Activated CD4-positive, alpha-beta T cell treated with anti-CD3 and anti-CD28 coated beads, Interleukin-2, amount 50 U/mL, for 1 hour (primary cell): ENCODE measurements around the gene OSER1.
"Not testable (repeated sequence)": the region's sequence is repeated elsewhere in the genome, so short reads cannot be mapped to it uniquely, and the experiment has no call there.

Experiments used
- DNase-seq: peaks from one replicate; pipeline ENCODE4 v3.0.0-alpha.2; 2020

Gene OSER1

DNA sequence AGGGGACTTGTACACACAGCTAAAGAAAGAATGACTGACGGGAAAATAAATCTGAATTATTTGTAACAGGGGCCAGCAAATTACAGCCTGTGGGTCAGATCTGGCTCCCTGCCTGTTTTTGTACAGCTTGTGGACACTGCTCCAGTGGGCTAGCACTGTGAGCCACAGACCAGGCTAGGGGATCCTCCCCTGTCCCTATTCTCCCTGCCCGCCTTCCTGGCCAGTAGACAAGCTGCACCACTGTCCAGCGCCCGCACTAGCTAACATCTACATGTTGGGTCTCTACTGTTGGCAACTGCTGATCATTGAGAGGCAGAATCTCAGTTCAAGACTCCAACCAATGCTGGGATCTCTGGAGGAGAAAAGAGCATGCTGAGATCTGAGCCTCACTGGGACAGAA, 10.7 kb downstream of the OSER1 start:
- DNase-seq = no peak

DNA sequence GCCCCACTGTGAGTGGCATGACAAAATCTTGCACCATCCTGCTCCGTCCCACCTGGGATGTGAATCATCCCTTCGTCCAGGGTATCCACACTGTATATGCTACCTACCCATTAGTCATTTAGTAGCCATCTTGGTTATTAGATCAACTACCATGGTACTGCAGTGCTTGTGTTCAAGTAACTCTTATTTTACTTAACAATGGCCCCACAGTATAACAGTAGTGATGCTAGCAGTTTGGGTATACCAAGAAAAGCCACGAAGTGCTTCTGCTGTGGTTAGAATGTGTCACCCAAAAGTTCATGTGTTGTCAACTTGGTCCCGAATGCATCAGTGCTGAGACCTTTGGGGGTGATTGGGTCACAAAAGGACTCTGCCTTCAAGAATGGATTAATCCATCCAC, 11.7 kb downstream of the OSER1 start:
- DNase-seq = no peak

DNA sequence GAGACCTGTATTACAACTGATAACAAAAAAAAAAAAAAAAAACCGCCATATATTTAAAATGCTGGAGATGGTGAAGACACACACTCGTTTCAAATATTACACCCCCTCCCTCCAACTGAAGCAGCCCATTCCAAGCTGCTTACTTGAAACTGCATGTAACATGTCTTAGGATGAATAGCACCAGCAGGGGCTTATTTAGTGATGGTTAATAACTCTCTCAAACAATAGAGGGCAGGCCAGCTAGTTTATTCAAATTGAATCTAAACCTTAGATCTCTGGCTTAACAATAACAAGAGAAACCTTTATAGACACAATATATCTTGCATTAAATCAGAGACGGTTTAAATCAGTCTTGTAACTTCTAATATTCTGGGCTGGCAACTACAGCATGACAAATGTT, 14.3 kb downstream of the OSER1 start:
- DNase-seq = no peak

DNA sequence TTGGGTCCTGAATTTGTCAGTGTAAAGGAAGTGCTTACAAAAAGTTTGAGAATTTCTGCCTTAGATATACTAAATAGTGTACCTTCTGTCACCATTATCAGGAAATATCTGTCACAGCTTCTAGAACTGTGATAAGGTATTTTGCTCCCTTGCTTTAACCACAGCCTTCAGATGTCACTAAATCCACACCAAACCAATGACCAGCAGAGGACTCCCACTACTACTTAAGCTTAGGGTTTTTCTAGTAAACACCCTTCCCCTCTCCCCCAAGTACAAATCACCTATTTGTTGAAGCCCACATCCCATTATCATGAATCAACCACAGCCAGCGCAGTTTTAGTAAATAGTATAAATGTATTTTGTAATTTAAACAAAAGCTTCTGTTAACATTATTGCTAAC, 15.0 kb downstream of the OSER1 start:
- DNase-seq = no peak

DNA sequence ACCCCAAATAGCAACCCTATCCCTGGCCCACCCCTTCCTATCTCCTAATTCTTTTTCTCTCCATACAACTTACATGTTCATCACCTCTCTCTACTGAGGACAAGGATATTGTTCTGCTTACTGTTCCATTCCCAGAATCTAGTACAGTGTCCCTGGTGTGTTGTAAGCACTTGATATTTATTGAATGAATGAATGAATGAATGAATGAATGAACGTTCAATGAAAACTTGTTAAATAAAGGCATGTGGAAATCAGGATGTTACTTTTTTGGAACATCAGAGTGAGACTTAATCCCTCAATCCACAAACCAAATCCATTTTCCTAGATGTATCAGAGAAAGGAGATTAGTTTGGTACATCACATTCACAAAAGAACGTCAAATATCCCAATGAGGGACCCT, 16.8 kb downstream of the OSER1 start:
- DNase-seq = no peak

DNA sequence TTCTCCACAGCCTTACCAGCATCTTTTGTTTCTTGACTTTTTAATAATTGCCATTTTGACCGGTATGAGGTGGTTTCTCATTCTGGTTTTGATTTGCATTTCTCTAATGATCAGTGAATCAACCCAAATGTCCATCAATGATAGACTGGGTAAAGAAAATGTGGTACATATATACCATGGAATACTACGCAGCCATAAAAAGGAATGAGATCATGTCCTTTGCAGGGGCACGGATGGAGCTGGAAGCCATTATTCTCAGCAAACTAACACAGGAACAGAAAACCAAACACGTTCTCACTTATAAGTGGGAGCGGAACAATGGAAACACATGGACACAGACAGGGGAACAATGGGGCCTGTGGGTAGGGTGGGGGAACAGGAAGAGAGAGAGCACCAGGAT, 18.9 kb downstream of the OSER1 start:
- not testable (repeated sequence) for DNase-seq

DNA sequence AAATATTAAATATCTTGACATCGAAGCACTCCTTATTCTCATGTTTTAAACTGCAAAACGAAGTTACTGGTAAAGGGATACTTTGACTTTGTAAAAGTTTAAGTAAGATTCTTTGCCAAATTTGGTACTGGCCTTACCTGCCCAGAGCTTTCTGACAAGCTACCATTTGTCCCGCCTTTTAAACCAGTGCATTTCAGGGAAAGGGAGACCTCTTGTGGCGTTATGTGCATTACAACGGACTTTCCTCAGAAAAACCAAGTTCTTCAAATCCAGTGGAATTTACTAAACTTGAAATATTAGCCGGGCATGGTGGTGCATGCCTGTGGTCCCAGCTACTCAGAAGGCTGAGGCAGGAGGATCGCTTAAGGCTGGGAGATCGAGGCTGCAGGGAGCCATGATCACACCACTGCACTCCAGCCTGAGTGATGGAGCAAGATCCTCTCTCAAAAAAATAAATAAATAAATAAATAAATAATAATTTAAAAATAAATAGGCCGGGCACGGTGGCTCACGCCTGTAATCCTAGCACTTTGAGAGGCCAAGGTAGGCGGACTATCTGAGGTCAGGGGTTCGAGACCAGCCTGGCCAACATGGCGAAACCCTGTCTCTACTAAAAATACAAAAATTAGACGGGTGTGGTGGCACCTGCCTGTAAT, 20.2 kb downstream of the OSER1 start:
- DNase-seq = peak; percentile 49

DNA sequence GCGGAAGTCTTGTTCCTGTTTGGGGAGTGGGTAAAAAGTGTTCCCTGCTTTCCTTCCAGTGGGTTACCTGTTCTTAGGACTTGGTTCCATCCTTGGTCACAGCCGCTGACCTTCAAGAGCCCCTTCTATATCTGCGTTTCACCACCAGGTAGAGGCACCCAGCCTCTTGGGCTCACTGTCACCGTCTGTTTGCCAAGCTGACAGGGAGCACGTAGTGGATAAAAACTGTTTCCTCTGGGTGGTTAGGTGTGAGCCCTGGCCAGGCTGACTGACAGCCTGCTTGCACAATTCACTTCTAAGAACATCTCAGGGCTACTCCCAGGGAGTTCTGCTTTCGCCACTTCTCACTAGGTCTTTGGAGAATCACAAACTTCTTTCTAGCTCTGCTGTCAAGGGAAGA, 21.8 kb downstream of the OSER1 start:
- no peak for DNase-seq

DNA sequence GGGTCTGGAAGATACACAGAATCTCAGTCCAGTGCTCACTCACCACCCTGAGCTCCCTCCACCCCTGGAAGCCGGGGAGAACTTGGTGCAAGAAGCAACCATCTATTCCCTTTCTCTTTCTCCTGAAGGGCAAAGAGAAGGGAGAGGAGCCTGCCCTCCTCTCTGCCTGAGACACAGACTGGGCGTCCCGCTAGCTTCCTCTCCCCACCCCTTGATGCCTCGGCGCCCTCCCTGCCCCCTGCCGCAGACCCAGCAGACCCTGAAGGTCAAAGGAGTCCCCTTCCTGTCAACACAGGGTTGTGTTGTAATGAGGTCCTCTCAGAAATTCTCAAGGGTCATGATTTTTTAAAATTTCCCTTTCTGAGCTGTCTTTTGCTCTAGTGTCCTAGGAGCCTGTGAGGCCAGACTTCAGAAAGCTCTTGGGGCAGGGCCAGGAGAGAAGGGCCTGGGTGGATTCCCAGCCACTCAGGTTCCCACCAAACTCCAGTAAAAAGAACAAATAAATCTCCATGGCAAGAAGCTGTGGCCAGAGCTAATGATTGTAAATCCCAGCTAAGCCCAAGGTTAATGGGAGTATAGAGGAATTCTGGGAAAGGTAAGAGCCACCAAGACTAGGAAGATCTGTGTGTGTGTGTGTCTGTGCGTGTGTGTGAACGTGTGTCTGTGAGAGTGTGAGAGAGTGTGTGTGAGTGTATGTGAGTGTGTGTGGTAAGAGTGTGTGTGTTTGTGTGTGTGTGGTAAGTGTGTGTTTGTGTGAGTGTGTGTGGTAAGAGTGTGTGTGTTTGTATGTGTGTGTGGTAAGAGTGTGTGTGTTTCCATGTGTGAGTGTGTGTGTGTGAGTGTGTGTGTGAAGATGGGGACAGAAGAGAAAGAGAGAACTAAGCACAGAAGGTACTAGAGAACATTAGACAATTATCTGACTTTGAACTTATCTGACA, 22.5 kb downstream of the OSER1 start:
- no peak for DNase-seq

DNA sequence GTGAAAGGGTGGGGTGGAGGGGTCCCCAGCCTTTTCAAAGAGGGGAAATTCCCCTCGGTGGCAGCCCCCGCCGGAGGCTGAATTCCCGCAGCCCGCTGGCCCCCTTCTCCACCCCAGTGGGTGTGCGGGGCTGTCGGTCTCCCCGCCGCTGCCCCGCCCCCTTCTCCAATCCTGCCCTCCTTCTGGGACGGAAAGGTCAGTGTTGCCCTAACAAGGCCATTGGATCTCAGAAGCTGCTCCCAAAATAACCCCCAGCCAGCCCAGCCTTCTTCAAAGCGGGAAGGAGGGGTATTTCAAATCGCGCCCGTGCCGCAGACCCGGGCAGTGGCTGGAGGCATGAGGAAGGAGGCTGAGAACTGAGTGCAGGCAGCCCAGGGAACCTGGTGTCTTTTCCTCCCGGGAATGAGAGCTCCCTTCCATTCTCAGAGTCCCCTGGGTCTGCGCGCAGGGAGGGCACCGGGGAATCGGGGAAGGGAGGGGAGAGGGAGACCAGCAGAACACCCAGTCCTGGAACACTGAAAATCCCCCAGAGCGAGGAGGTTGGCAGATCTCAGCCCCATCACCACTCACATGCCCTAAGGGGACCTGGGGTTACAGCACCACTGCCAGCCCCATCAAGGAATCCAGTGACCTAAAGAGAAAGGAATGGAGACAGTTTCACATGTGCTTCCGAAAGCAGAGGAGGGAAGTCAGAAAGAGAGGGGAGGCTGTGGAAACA, 23.4 kb downstream of the OSER1 start, which contains the start of gene JPH2:
Gene JPH2, minus strand, starts transcription at position 135 of the 718 bp plus-strand sequence. CDS start 483 bp downstream, outside the sequence.
- no peak for DNase-seq

DNA sequence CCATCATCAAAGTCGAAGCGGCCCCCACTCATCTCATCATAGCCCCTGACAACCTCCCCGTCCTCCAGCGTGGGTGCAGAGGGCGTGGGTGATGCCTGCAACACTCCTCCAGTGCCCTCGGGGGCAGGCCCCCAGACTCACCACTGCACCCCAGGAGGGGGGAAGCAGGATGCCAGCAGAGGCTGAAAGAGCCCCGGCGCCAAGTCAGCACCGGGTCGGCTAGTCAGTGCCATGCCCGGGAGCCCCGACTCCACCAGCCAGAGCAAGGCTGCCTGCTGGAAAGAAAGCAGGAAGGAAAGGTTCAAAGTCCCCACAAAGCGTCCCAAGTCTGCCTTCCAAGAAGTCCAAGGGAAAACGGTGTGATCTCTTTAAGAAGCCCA, 23.9 kb downstream of the OSER1 start:
- no peak for DNase-seq

DNA sequence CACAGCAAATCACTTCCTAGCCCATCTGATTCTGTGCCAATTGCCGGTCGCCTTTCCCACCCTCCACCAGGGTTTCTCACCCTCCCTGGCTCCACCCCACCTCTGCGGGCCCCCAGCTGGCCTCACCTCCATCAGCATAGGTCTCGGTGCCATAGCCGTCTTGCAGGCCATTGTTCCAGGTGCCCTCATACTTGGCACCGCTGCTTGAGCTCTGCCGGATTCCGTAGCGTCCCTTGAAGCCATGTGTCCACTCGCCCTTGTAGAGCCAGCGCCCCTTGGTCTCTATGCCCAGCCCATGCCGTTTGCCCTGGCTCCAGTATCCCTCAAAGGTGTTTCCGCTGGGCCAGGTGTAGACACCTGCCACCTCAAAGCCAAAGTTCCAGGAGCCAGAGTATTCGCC, 24.4 kb downstream of the OSER1 start:
- DNase-seq = no peak

DNA sequence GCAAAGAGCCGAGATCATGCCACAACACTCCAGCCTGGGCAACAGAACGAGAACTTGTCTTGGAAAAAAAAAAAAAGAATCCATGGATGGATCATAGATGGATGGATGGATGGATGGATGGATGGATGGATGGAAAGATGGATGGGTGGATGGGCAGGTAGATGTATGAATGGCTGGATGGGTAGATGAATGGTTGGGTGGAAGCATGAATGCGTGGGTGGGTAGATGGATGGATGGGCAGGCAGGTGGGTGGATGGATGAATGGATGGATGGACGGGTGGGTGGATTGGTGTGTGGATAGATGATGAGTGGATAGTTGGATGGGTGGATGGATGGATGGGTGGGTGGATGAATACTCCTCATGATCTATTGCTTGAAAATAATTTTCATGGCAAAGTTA, 25.0 kb downstream of the OSER1 start:
- DNase-seq = no peak

DNA sequence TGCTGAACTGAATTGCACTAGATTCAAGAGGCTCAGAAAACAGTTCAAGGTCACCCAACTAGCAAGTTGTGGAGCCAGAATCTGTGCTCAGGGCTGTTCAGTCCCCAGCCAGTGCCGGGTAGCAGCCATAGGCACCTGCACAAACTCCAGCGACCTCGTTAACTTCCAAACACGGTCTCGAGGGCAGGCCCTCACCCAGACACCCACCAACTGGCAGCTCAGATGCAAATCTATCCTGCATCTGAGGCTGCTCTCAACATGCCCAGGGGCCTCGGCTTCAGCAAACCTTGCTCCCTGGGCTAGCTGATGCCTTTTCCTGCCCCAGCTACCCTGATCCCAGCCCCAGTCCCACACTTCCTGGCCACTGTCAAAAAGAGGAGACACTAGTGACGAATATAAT, 27.3 kb downstream of the OSER1 start:
- DNase-seq = no peak

DNA sequence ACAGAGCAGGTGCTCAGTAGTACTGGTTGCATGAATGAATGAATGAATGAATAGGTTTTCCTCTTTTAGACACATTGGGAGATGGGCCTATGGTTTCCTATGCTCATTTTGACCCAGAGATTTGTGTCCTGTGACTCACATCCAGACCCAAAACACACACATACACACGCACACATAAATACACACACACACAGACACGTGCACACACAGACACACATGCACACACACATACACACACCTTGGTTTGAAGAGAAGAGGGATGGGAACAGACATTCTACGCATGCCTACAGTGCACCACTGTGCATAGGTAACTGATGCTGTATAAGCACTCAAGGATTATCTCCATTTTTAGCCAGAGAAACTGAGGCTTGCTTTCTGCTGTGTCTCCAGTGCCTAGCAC, 27.7 kb downstream of the OSER1 start:
- no peak for DNase-seq

DNA sequence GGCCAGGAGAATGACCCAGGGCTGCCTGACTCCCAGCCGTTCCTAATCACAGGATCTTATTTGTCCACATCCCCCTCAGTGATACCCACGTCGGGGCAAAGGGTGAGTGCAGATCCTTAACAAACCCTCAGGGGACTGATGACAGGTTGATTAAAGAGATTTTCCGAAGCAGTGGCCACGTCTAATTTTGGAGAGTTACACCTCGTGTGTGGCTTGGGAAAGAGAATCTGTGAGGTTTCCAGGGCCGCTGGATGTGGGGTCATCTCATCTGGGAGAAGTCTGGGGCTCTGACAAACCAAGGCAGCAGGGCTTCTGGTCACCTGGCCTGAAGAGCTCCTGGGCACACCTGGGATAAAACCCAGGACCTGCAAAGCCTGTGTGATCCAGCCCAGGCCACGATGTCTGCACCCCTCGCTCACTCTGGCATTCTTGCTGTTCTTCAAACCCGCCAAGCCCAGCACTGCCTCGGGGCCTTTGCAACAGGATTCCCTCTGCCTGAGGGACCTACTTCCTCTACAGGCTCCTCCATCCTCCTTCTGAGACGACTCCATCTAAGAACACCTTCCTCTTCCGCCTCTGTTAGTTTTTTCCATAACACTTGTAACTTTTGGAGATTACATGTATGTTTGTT, 28.3 kb downstream of the OSER1 start:
- DNase-seq = no peak

DNA sequence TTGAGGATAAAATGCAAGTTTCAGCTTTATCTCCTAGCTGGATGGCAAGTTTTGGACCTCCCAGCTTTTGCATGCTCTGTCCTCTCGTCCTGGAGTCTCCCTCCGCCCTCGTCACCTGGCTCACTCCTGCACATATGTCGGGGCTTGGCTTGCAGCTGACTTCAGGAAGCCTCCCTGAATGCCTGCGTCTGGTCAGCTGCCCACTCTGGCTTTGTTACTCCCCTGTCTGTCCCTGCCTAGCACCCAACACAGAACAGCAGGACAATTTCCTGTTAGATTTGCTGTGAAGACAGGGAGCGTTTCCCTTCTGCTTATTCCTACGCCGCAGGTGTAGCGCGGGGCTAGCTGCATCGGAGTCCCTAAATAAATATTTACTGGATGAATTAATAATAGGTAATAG, 29.0 kb downstream of the OSER1 start:
- no peak for DNase-seq

DNA sequence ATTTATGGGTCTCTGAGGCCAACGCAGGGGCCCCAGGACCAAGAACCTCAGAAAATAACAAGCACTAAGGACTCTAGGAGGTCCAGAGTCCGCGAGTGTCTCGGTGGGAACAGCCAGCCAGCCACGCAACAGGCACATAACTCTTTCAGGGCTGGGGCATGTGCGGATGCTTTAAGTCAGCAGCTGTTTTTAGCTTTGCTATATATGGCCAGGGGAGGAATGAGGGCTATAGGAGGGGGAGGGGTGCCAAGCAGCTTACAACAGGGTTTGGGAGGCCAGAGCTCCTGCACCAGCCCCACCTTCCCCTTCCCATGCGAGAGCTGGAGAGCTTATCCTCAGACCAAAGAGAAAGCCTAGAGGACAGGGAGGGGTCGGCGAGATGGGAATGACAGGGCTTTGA, 29.8 kb downstream of the OSER1 start:
- DNase-seq = no peak

DNA sequence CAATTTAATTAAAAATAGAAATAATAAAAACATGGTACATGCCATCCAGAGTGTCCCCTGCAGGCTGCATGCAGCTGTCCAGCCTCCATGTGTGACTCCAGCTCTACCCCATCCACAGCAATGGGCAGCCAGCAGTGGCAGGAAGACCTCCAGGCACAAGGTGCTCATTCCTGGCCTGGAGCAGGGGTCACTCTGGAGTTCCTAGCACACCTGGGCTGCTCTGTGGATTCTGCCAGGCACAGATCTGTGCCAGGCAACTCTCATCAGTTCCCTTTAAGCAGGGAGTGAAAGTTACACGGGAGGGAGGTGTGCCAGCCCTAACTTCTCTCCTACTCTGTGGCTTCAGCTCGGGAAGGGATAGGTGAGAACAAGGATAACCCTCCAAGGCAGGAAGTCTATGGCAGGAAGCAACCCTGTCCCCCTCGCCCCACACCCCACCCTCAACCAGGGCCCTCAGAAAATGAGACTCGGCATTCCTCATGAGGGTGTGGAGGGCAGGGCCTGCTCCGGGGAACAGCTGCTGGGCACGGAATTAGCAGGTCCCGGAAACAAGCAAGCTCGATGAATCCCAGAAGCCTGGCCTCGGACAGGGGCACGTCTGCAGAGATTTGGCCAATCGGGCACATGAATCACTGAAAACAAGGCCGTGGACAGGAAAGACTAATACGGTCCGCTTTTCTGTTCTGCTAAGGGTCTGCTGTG, 33.6 kb downstream of the OSER1 start:
- DNase-seq = no peak

DNA sequence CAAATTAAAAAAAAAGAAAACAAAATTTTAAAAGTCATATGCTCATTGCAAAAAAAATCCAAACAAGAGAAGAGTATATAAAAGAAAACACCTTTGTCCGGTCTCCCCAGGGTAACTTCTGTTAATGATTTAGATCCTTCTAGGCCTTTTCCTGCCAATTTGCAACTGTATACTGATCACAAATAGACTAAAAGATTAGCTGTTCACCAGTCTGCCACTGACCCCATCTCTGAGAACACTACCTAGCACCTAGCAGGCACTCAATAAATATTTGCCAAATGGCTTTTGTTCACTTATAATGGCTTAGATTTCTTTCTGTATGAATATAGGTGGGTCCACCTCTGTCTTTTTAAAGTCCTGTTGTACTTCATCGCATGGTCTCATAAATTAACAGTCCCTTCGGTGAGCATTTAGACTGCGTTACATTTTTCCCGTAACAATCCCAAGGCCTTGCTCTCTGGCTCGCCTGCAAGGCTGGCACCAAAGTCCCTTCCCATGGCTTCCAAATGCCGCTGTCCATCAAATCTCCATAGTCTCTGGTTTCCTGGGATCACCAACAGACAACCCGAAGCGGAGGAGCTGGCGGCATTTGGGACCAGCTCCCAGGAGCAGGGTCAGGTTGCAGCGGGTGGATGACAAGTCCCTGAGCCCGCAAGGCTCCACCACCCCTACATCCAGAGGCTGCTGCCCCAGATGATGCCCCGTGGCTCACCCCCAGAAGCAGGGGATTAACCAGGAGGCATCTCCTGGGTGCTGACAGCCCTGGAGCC, 35.4 kb downstream of the OSER1 start:
- DNase-seq = no peak

DNA sequence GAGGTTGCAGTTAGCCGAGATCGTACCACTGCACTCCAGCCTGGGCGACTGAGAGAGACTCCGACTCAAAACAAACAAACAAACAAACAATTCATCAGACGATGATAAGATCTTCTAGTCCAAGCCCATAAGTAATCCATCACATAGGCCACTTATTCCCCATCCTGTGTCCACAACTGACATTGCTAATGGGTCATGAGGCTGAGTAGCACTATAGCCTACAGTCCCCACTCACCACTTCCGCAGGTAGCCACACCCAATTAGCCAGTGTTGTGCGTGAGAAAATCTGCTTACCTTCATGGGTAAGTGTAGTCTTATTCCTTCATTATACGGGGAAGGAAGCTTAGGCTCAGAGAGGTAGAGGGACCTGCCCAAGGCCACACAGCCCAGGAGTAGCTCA, 36.7 kb downstream of the OSER1 start:
- DNase-seq = no peak

DNA sequence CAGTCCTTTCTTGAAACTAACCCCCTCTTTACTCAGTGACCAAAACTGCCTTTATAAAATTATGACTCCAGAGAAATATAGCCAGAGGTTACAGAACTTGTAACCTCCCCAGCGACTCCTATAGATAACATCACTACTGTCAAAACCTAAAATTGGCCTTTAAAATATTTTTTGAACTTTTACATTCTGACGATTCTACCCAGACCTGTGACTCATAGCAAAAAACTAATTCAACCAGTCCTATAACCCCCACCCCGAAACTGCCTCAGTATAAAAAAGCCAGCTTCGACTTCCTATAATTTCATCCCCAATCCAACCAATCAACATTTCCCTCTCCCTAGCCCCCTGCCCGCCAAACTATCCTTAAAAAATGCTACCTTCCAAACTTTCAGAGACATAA, 37.5 kb downstream of the OSER1 start:
- no peak for DNase-seq
